K562 (cell line): ENCODE data around the gene ACER3. TPM values are rescaled to one million over a fixed set of nuclear protein-coding genes. Genes with fewer than 3 reads are reported as not detected.

Experiments
- ARID2 ChIP-seq: fragments of 450-650 bp; IDR thresholded peaks from 2 replicates; pipeline ENCODE4 v1.6.1; 2017; ENCODE audit warnings: antibody characterized with exemption, mild to moderate bottlenecking
- CAMTA2 ChIP-seq: fragments of 250-450 bp; sonication (Bioruptor Pico); conservative IDR thresholded peaks from 2 replicates; pipeline ENCODE4 v1.5.1; 2022
- CBFB ChIP-seq: sonication (generic); formaldehyde crosslinking; IDR thresholded peaks from 2 replicates; pipeline ENCODE4 v1.4.0; 2020; ENCODE audit warnings: mild to moderate bottlenecking, missing genetic modification reagents
- IFI16 ChIP-seq: fragments of 250-450 bp; sonication (Bioruptor Pico); IDR thresholded peaks from 2 replicates; pipeline ENCODE4 v2.1.2; 2022; ENCODE audit warnings: mild to moderate bottlenecking, inconsistent platforms
- LARP7 ChIP-seq: fragments of 450-650 bp; IDR thresholded peaks from 2 replicates; pipeline ENCODE4 v1.6.1; 2016
- NCOA6 ChIP-seq: fragments of 450-650 bp; IDR thresholded peaks from 2 replicates; pipeline ENCODE4 v1.6.1; 2017; ENCODE audit warnings: mild to moderate bottlenecking
- NELFE ChIP-seq: IDR thresholded peaks from 2 replicates; pipeline ENCODE4 v1.6.1; 2011; ENCODE audit warnings: mild to moderate bottlenecking; ENCODE audit not compliant: insufficient read depth, insufficient read length
- NR2C2 ChIP-seq, 2 experiments: fragments of 200-800 bp in 1 of 2; sonication (Bioruptor generic) in 1 of 2; sonication (generic) in 1 of 2; formaldehyde crosslinking in 1 of 2; IDR thresholded peaks; 2 replicates each; pipeline versions ENCODE4 v1.6.1 to v1.8.0; 2016 to 2022; ENCODE audit warnings: mild to moderate bottlenecking in 1 of 2, missing compliant biosample characterization in 1 of 2, missing genetic modification characterization in 1 of 2, missing genetic modification reagents in 1 of 2
- PTBP1 ChIP-seq: fragments of 200-400 bp; formaldehyde crosslinking; IDR thresholded peaks from 2 replicates; pipeline ENCODE4 v1.6.1; 2017; ENCODE audit warnings: low read depth, low read length
- RB1 ChIP-seq: fragments of 450-650 bp; IDR thresholded peaks from 2 replicates; pipeline ENCODE4 v1.6.1; 2017; ENCODE audit warnings: low read depth, mild to moderate bottlenecking
- SNIP1 ChIP-seq: fragments of 450-650 bp; IDR thresholded peaks from 2 replicates; pipeline ENCODE4 v1.7.1; 2017; ENCODE audit warnings: low read depth, mild to moderate bottlenecking
- SP2 ChIP-seq: IDR thresholded peaks from 2 replicates; pipeline ENCODE4 v1.6.1; 2011; ENCODE audit warnings: mild to moderate bottlenecking, low read depth, low read length, moderate library complexity; ENCODE audit not compliant: poor library complexity, severe bottlenecking; ENCODE audit errors: extremely low read depth
- TCF7L2 ChIP-seq: fragments of 150-350 bp; IDR thresholded peaks from 2 replicates; pipeline ENCODE4 v1.6.1; 2016; ENCODE audit warnings: low read depth, mild to moderate bottlenecking, low read length, moderate library complexity
- TEAD2 ChIP-seq: fragments of 450-650 bp; IDR thresholded peaks from 2 replicates; pipeline ENCODE4 v1.6.1; 2016; ENCODE audit warnings: missing genetic modification characterization, control low read depth, missing compliant biosample characterization
- ZFX ChIP-seq: sonication (generic); formaldehyde crosslinking; IDR thresholded peaks from 2 replicates; pipeline ENCODE4 v1.8.0; 2022; ENCODE audit warnings: mild to moderate bottlenecking, missing genetic modification reagents, moderate library complexity
- ZNF12 ChIP-seq: sonication (generic); formaldehyde crosslinking; IDR thresholded peaks from 2 replicates; pipeline ENCODE4 v1.4.0; 2020; ENCODE audit warnings: mild to moderate bottlenecking, missing genetic modification reagents
- ZZZ3 ChIP-seq: fragments of 450-650 bp; IDR thresholded peaks from 2 replicates; pipeline ENCODE4 v1.6.1; 2016; ENCODE audit warnings: antibody characterized with exemption, mild to moderate bottlenecking, moderate library complexity
- polyA plus RNA-seq, 8 experiments: library from polyadenylated mRNA; depleted of rRNA in 4 of 8; stranded (reverse) in 5 of 8; unstranded in 3 of 8; fragments of >200 nt; fragmentation: Nextera tagmentation in 2 of 8; fragmentation: Illumina TruSeq in 1 of 8; extraction: Ambion mirVana in 2 of 8; extraction: Trizol in 1 of 8; gene quantifications; 2 replicates each; pipeline versions ENCODE4 v1.2.1 to v1.2.3, GENCODE V29; 2011 to 2014; ENCODE audit warnings: inconsistent platforms in 1 of 8, missing spikeins in 1 of 8
- total RNA-seq, 7 experiments: library from RNA; depleted of rRNA in 6 of 7; stranded (reverse); fragments of >200 nt in 6 of 7; fragmentation: Illumina TruSeq in 2 of 7; extraction: Trizol in 2 of 7; gene quantifications; 2 replicates each; pipeline versions ENCODE4 v1.2.1 to v1.2.3, GENCODE V29; 2011 to 2021; ENCODE audit warnings: low replicate concordance in 1 of 7
- TF ChIP-seq, protein P1 (sequence below): fragments of 450-650 bp; IDR thresholded peaks from 2 replicates; pipeline ENCODE4 v1.6.1; 2016
- TF ChIP-seq, protein P2 (sequence below): fragments of 250-450 bp; sonication (Bioruptor Pico); IDR thresholded peaks from 2 replicates; pipeline ENCODE4 v1.8.0; 2022; ENCODE audit warnings: moderate library complexity, mild to moderate bottlenecking, inconsistent platforms
- TF ChIP-seq, protein P3 (sequence below): fragments of 250-450 bp; sonication (Bioruptor Pico); IDR thresholded peaks from 2 replicates; pipeline ENCODE4 v1.5.0; 2021; ENCODE audit warnings: mild to moderate bottlenecking, borderline replicate concordance
- TF ChIP-seq, protein P4 (sequence below): sonication (generic); formaldehyde crosslinking; IDR thresholded peaks from 2 replicates; pipeline ENCODE4 v1.8.0; 2022; ENCODE audit warnings: missing genetic modification reagents, mild to moderate bottlenecking, borderline replicate concordance

Gene ACER3
- total and polyA plus RNA-seq, 9 of the 15 experiments (the other 6 are each of a cell fraction or from before 2014, with no cell fraction given): 2.0 to 23.8 (median 9.5) TPM

DNA sequence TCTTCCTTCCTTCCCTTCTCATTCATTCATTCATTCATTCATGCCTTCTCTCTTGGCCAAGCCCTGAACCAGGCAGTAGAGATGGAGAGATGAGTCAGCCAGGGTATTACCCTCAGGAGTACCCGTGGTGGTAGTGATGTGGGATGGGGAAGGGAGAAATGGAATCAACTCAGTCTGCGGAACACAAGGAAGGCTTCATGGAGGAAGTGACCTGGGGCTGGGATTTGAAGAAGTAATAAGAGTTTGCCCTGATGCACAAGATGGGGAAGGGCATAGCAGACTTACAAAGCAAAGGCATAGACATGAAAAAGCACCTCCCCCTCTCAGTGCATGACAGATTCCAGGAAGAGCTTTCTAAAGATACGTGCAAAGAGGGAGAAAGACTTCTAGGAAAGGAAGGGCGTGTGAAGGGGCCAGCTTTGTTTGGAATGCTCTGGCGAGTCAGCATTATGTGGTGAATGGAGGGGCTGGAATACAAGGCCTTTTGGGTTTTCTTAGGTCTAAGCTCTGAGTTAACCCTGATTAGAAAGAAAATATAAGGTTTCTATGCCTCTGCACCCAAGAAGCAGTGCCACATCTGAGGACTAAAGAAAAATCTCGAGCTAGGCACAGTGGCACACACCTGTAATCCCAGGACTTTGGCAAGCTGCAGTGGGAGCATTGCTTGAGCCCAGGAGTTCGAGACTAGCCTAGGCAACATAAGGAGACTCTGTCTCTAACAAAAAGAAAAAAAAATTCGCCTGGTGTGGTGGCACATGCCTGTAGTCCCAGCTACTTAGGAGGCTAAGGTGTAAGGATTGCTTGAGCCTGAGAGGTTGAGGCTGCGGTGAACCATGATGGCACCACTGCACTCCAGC is 36.4 kb upstream of the ACER3 start (continued):
- TF ChIP-seq SP2 (no peak), ARID2 (no peak), PTBP1 (no peak), LARP7 (no peak), NELFE (no peak), TCF7L2 (no peak), IFI16 (CRISPR knock-in tag) (no peak), CBFB (CRISPR knock-in tag) (no peak), NR2C2 (CRISPR knock-in tag; IDR thresholded peaks at IDR 0.05) (no peak), NR2C2 (tag; IDR thresholded peaks at IDR 0.05) (no peak), ZZZ3 (no peak), NCOA6 (no peak), TEAD2 (tag) (no peak), ZNF12 (CRISPR knock-in tag) (no peak), CAMTA2 (CRISPR knock-in tag) (no peak), RB1 (no peak), ZFX (CRISPR knock-in tag) (no peak), SNIP1 (no peak)
- TF ChIP-seq, protein P1, sequence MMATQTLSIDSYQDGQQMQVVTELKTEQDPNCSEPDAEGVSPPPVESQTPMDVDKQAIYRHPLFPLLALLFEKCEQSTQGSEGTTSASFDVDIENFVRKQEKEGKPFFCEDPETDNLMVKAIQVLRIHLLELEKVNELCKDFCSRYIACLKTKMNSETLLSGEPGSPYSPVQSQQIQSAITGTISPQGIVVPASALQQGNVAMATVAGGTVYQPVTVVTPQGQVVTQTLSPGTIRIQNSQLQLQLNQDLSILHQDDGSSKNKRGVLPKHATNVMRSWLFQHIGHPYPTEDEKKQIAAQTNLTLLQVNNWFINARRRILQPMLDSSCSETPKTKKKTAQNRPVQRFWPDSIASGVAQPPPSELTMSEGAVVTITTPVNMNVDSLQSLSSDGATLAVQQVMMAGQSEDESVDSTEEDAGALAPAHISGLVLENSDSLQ: peak; percentile 52; the same call in 1 of the 2 replicates
- TF ChIP-seq, protein P2, sequence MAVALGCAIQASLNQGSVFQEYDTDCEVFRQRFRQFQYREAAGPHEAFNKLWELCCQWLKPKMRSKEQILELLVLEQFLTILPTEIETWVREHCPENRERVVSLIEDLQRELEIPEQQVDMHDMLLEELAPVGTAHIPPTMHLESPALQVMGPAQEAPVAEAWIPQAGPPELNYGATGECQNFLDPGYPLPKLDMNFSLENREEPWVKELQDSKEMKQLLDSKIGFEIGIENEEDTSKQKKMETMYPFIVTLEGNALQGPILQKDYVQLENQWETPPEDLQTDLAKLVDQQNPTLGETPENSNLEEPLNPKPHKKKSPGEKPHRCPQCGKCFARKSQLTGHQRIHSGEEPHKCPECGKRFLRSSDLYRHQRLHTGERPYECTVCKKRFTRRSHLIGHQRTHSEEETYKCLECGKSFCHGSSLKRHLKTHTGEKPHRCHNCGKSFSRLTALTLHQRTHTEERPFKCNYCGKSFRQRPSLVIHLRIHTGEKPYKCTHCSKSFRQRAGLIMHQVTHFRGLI (CRISPR knock-in tag): no peak
- TF ChIP-seq, protein P3, sequence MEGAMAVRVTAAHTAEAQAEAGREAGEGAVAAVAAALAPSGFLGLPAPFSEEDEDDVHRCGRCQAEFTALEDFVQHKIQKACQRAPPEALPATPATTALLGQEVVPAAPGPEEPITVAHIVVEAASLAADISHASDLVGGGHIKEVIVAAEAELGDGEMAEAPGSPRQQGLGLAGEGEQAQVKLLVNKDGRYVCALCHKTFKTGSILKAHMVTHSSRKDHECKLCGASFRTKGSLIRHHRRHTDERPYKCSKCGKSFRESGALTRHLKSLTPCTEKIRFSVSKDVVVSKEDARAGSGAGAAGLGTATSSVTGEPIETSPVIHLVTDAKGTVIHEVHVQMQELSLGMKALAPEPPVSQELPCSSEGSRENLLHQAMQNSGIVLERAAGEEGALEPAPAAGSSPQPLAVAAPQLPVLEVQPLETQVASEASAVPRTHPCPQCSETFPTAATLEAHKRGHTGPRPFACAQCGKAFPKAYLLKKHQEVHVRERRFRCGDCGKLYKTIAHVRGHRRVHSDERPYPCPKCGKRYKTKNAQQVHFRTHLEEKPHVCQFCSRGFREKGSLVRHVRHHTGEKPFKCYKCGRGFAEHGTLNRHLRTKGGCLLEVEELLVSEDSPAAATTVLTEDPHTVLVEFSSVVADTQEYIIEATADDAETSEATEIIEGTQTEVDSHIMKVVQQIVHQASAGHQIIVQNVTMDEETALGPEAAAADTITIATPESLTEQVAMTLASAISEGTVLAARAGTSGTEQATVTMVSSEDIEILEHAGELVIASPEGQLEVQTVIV (CRISPR knock-in tag): no peak
- TF ChIP-seq, protein P4, sequence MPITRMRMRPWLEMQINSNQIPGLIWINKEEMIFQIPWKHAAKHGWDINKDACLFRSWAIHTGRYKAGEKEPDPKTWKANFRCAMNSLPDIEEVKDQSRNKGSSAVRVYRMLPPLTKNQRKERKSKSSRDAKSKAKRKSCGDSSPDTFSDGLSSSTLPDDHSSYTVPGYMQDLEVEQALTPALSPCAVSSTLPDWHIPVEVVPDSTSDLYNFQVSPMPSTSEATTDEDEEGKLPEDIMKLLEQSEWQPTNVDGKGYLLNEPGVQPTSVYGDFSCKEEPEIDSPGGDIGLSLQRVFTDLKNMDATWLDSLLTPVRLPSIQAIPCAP (CRISPR knock-in tag): no peak
